HCT116 (cell line): Measurements from ENCODE around the gene ZNF213. TPM values are rescaled to one million over a fixed set of nuclear protein-coding genes. Genes with fewer than 3 reads are reported as not detected.
"Not testable (repeated sequence)": the region's sequence is repeated elsewhere in the genome, so short reads cannot be mapped to it uniquely, and the experiment has no call there.

Source experiments
- ATAC-seq: fragments of 200-7000 bp; cut with Tn5 transposase; 2 replicates; pipeline ENCODE4 v1.9.1; 2020; ENCODE audit warnings: mild to moderate bottlenecking, moderate library complexity
- BruUV-seq: library from RNA; stranded (reverse); fragments of 400-500 nt; replicated peaks from 2 replicates; lab custom pipeline; 2021; lab: Mats Ljungman, UMichigan
- CTCF ChIA-PET: fragments of 300-600 bp; sonication (Branson Sonifier 250); formaldehyde crosslinking; loops from one replicate; lab custom pipeline; 2021; ENCODE audit warnings: antibody characterized with exemption; lab: Charles Lee
- POLR2A ChIA-PET: fragments of 300-600, 350-600 bp; sonication (Branson Sonifier 250); formaldehyde crosslinking; loops from one replicate; lab custom pipeline; 2021; ENCODE audit warnings: antibody characterized with exemption; lab: Charles Lee
- RAD21 ChIA-PET, 2 experiments: fragments of 300-600 bp; sonication (Branson Sonifier 250); formaldehyde crosslinking; loops; one replicate each; lab custom pipeline; 2023; ENCODE audit warnings: low total read pairs in 2 of 2; ENCODE audit not compliant: uncharacterized antibody in 2 of 2, unreplicated experiment in 2 of 2, low non-redundant PET in 1 of 2; lab: Charles Lee
- DNase-seq: peaks from one replicate; pipeline ENCODE4 v3.0.0-alpha.2; 2010; ENCODE audit warnings: low read depth, low spot score
- H2AFZ ChIP-seq: fragments of 200-600 bp; shearing (Covaris generic), sonication (generic); 2 replicates; pipeline ENCODE4 v1.6.1; 2017; ENCODE audit warnings: low read depth, mixed run types, mixed read lengths, antibody characterized with exemption, low read length; ENCODE audit not compliant: poor library complexity, severe bottlenecking
- H3K27ac ChIP-seq: 2 replicates; pipeline ENCODE4 v1.5.1; 2012; ENCODE audit warnings: low read depth, low read length
- H3K27me3 ChIP-seq: fragments of 200-600 bp; sonication (generic); 2 replicates; pipeline ENCODE4 v1.6.1; 2016; ENCODE audit warnings: mixed run types, low read length, mixed read lengths; ENCODE audit not compliant: insufficient read depth
- H3K36me3 ChIP-seq, 2 experiments: fragments of 200-500 bp in 1 of 2; fragments of 200-600 bp in 1 of 2; sonication (Bioruptor generic) in 1 of 2; sonication (generic) in 1 of 2; 2 replicates each; pipeline versions ENCODE4 v1.5.1 to v1.6.1; 2014 to 2016; ENCODE audit warnings: low read length in 2 of 2, inconsistent platforms in 1 of 2, mixed read lengths in 1 of 2, mixed run types in 1 of 2; ENCODE audit not compliant: insufficient read depth in 2 of 2, control insufficient read depth in 1 of 2
- H3K4me1 ChIP-seq, 2 experiments: fragments of 200-600 bp in 1 of 2; sonication (generic) in 1 of 2; 2 replicates each; pipeline versions ENCODE4 v1.5.1 to v1.6.1; 2012 to 2017; ENCODE audit warnings: low read length in 2 of 2, inconsistent platforms in 1 of 2, mild to moderate bottlenecking in 1 of 2, mixed read lengths in 1 of 2, mixed run types in 1 of 2, moderate library complexity in 1 of 2; ENCODE audit not compliant: insufficient read depth in 2 of 2, control insufficient read depth in 1 of 2
- H3K4me2 ChIP-seq: fragments of 200-600 bp; sonication (generic); 2 replicates; pipeline ENCODE4 v1.6.1; 2017; ENCODE audit warnings: mixed run types, low read length, mixed read lengths
- H3K4me3 ChIP-seq, 2 experiments: fragments of 200-600 bp in 1 of 2; sonication (generic) in 1 of 2; replicated peaks in 1 of 2; 2 replicates each; pipeline ENCODE4 v1.5.1; 2011 to 2016; ENCODE audit warnings: low read length in 2 of 2, control low read depth in 1 of 2, low read depth in 1 of 2, mild to moderate bottlenecking in 1 of 2, mixed read lengths in 1 of 2, mixed run types in 1 of 2
- H3K79me2 ChIP-seq: fragments of 200-600 bp; sonication (generic); 2 replicates; pipeline ENCODE4 v1.6.1; 2017; ENCODE audit warnings: mild to moderate bottlenecking, mixed run types, low read length, moderate library complexity, mixed read lengths; ENCODE audit not compliant: insufficient read depth
- H3K9ac ChIP-seq: fragments of 200-600 bp; sonication (generic); 2 replicates; pipeline ENCODE4 v1.6.1; 2016; ENCODE audit warnings: low read length, mixed read lengths
- H3K9me2 ChIP-seq: fragments of 200-600 bp; sonication (generic), shearing (Covaris generic); 2 replicates; pipeline ENCODE4 v1.6.1; 2017; ENCODE audit warnings: mixed run types, mild to moderate bottlenecking, moderate library complexity; ENCODE audit not compliant: insufficient read depth
- H3K9me3 ChIP-seq, 2 experiments: fragments of 200-500 bp in 1 of 2; fragments of 200-600 bp in 1 of 2; sonication (Bioruptor generic) in 1 of 2; sonication (generic) in 1 of 2; 2 replicates each; pipeline ENCODE4 v1.6.1; 2014 to 2017; ENCODE audit warnings: low read length in 2 of 2, mixed read lengths in 2 of 2, inconsistent platforms in 1 of 2, low read depth in 1 of 2, mild to moderate bottlenecking in 1 of 2, mixed run types in 1 of 2, moderate library complexity in 1 of 2; ENCODE audit not compliant: control insufficient read depth in 1 of 2, insufficient read depth in 1 of 2
- H4K20me1 ChIP-seq: fragments of 200-600 bp; sonication (generic), shearing (Covaris generic); 2 replicates; pipeline ENCODE4 v1.6.1; 2017; ENCODE audit warnings: mixed run types, mild to moderate bottlenecking, moderate library complexity; ENCODE audit not compliant: insufficient read depth
- FOSL1 ChIP-seq: IDR thresholded peaks from 2 replicates; pipeline ENCODE4 v1.6.1; 2012; ENCODE audit warnings: low read depth
- intact Hi-C: fragments of 100-400 bp; cut with micrococcal nuclease; formaldehyde crosslinking; loops from 2 replicates; pipeline ENCODE4 v1.10.0; 2022
- total RNA-seq: library from RNA; stranded (reverse); gene quantifications from one replicate; pipeline ENCODE4 v1.2.1, GENCODE V29; 2021; ENCODE audit not compliant: unreplicated experiment

ZNF213 gene
- total RNA-seq, 1 experiment from 2014 or later, result 11.0 TPM

- H3K4me3 ChIP-seq, DNase-seq, H3K27ac ChIP-seq, intact Hi-C loops, H3K9ac ChIP-seq, H3K9me2 ChIP-seq, POLR2A ChIA-PET, H3K4me1 ChIP-seq, H2AFZ ChIP-seq, H3K36me3 ChIP-seq, H3K4me2 ChIP-seq, H3K27me3 ChIP-seq, RAD21 ChIA-PET, H4K20me1 ChIP-seq, ATAC-seq, BruUV-seq, H3K9me3 ChIP-seq: not testable (repeated sequence)
- CTCF ChIA-PET, result interaction anchor here (1.9 kb wide), 1 partner anchor 10 kb away, joined by 4 read pairs; no protein-coding TSS in a partner anchor
- H3K79me2 ChIP-seq, result peaks cover 12% of the 10 kb centered on the region
Measured at GRCh38 chr16:3139561-3139960, 4.7 kb downstream of the ZNF213 start.

GRCh38 chr16:3140603-3141427 lies 6.0 kb downstream of the ZNF213 start:
- Histone ChIP-seq H3K4me1 (peaks cover 3 to 4% of the 10 kb centered on the region in 2 experiments), H3K27ac (no peak overlapping the region; the same call in 1 of the 2 replicates), H3K4me2 (no peak overlapping the region), H3K27me3 (no peaks in the 10 kb centered on the region), H2AFZ (no peak overlapping the region), H3K4me3 (no peak overlapping the region), H3K79me2 (peaks cover 4% of the 10 kb centered on the region; the same call in 1 of the 2 replicates), H3K9me2 (no peaks in the 10 kb centered on the region), H3K36me3 (peaks cover 0 to 3% of the 10 kb centered on the region in 2 experiments; a peak in 1 of 4 replicates), H3K9ac (no peak overlapping the region), H4K20me1 (no peaks in the 10 kb centered on the region), H3K9me3 (no peaks in the 10 kb centered on the region)
- no peak for DNase-seq
- ChIA-PET CTCF (interaction anchor here (1.9 kb wide), 1 partner anchor 12 kb away, joined by 4 read pairs; no protein-coding TSS in a partner anchor), RAD21 (no interaction called here), POLR2A (interaction anchor here (1.0 kb wide), 1 partner anchor 35 kb away, joined by 3 read pairs; no protein-coding TSS in a partner anchor)
- no peak for TF ChIP-seq FOSL1
- intact Hi-C loops, result no loop called here
- no TSS peak for BruUV-seq
- ATAC-seq, result no peak
